HG03159 (cell line): Measurements from ENCODE around the gene ANXA4.
"Not testable (repeated sequence)": the region's sequence is repeated elsewhere in the genome, so short reads cannot be mapped to it uniquely, and the experiment has no call there.

Experiments
- ATAC-seq: cut with Tn5 transposase; IDR thresholded peaks from one replicate; pipeline ENCODE4 v1.9.1; 2021; ENCODE audit warnings: mild to moderate bottlenecking, moderate library complexity; ENCODE audit not compliant: unreplicated experiment

Gene ANXA4

DNA sequence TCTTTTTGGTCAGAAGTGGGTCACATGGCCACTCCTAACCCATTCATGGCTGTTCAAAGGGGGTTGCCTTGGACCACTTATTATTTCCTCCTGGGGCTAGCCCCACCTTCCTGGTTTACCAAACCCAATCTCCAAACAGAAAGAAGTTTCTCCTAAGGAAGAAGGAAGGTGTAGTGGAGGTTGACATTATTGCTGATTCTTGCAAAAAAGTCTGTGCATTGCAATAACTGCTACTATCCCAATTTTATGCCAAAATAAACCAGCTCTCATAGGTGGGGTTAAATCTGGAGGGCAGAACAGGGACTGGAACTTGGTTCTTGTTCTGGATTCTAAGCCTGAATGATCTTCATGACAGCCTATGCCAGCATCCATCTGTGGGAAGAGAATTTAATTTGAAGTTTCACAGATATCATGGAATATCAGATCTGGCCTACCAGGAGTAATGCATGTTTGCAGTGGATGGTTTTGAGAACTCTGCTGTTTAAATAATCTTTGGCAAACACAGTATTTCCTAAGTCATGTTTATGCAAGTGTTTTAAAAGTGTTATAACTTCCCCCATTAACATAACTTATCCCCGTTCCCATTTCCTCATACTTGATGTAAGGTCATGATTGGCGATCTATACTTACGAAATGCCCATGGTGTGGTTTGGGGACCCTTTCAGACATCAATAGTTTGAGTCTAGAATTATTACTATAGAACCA, 11.9 kb downstream of the ANXA4 start:
- ATAC-seq, result no peak

DNA sequence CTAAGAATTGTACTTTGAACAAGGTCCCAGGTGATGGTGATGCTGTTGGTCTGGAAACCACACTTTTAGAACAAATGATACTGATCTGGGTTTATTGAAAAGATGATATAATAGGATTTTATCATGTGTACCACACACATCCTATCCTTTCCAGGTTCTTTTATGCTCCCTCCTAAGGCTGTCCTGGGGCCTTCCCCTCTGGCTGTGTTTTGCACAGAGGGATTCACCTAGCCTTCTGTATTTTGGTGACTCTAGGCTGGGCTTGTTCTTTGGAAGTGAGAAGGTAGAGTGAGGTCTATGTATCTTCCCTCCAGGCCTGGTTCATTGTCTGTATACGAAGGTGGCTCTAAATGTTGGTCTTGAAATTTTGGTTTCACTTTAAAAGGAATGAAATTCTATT, 12.7 kb downstream of the ANXA4 start:
- no peak for ATAC-seq

DNA sequence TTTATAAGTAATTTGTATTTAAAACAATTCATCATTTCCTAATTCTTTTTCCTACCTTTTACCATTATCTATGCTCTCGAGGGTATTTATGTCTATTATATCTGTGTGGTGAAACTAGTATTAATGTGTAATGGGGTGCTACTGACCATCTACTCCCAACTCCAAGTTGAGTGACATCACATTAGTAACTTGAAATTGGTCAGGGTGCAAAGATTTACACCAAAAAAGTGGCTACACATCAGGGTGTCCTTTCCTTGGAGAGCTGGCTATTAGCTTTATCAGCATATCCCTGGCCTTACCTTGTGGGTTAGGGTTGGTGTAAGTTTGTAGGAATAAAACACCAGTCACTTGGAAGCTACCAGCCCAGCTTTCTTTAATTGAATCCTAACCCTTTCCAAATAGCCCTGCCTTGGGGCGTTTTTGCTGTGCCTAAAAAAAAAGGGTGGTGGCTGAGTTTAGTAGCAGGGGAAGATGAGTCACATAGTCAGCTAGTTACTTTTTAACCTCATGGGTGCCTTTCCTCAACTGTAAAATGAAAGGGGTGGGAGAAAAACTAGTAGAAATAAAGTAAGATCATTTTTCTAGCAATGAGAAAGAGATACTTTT, 14.0 kb downstream of the ANXA4 start:
- peak; percentile 57 for ATAC-seq

DNA sequence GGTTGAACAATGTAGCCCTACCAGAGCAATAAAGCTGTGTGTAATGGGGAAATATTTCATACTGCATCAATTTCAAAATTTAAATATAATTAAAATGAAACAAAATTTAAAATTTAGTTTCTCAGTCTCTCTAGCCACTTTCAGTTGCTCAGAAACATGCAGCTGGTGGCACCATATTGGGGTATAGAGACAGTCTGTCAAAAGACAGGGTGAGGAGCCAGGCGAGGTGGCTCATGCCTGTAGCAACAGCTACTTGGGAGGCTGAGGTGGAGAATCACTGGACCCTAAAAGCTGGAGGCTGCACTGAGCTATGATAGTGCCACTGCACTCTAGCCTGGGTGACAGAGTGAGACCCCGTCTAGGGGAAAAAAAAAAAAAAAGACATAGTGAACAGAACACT, 20.1 kb downstream of the ANXA4 start:
- ATAC-seq, result no peak

GRCh38 chr2:69762513-69763494, 20.9 kb downstream of the ANXA4 start:
- no peak for ATAC-seq

DNA sequence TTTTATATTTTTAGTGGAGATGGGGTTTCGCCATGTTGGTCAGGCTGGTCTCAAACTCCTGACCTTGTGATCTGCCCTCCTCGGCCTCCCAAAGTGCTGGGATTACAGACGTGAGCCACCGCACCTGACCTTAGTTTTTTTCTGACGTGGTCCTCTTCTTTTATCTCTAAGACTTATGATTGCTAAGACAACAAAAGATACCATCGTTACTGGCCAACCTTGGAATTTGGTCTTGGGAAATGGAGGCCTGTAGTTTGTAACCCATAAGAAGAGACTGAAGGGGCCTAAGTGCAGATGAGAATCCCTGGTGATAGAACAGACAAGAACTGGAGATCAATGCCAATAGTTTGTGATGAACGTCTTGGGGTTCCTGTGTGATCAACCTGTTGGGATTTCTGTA, 21.9 kb downstream of the ANXA4 start:
- ATAC-seq, result not testable (repeated sequence)

DNA sequence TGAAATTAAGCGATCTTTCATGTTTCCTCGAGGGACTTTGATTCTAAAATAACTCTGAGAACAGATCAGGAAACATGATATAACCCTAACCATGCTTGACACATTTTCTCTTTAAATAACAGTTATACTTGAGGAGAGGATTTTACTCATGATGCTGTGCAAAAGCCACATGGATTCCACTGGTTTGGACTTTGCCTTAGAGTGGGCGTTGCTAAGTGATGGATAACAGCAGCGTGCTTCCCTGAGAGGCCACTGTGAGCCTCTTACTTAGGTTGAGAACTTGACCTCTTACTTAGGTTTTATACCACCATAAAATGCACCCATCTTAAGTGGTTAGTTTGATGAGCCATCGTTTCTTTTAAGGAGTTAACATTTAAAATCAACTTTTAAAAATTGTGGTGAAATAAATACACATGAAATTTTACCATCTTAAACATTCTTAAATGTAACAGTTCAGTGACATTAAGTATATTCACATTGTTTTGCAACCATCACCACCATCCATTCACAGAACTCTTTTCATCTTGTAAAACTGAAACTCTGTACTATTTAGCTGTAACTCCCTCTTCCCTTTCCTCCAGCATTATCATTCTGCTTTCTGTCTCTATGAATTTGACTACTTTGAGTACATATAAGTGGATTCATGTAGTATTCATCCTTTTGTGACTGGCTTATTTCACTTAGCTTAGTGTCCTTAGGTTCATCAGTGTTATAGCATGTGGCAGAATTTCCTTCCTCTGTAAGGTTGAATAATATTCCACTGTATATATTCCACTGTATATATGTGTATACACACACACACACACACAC, 22.6 kb downstream of the ANXA4 start:
- no peak for ATAC-seq

- ATAC-seq, result no peak
Measured at GRCh38 chr2:69765096-69765380, 23.1 kb downstream of the ANXA4 start.

DNA sequence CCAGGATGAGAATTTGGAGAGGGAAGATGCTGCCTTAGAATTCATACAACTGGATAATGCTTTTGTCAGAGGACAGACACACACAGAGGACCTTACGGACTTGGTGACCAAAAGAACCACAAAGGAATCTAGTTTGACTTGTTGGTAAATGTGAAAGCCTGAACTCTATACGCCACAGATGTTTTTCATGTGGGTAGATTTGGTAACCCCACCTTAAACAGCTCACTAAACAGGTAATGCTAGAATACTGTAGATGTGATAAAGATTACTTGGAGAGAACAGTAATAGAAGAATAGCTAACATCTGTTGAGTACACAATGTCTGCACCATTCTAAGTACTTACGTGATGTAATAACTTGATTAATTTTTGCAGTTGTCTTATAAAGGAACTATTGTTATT, 24.1 kb downstream of the ANXA4 start:
- no peak for ATAC-seq

GRCh38 chr2:69767034-69767433, 25.1 kb downstream of the ANXA4 start:
- ATAC-seq, result no peak

DNA sequence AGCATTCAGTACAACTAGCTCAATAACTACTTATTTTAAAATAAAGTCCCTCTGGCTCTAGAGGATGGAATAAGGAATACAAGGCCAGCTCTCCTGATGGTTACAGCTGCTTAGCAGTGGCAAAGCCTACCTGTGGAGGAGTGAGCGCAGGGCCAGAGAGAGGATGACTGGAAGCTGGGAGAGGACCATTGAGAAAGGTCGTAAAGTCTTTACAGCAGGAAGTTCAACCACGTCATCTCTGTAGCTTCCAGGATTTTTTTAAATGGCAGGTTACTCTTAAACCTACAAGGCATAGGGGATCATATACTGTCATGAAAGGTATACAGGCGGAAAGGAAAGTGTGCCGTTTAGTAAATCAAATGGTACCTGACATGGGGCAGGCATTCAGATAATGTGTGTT, 26.3 kb downstream of the ANXA4 start:
- ATAC-seq, result no peak

DNA sequence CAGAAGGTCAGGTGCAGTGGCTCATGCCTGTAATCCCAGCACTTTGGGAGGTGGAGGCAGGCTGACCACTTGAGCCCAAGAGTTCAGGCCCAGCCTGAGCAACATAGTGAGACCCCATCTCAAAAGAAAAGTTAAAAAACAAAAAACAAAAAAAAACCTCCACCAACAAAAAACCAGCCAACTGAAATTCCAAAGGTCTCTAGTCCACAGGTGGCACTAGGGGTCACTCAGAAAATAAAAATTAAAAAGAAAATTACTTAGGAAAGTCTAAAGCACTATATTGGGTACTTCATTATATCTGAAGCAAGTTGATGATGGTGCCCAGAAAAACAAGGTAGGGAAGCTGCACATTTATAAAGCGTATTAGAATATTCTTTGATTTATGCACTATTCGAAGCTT, 26.9 kb downstream of the ANXA4 start:
- no peak for ATAC-seq

DNA sequence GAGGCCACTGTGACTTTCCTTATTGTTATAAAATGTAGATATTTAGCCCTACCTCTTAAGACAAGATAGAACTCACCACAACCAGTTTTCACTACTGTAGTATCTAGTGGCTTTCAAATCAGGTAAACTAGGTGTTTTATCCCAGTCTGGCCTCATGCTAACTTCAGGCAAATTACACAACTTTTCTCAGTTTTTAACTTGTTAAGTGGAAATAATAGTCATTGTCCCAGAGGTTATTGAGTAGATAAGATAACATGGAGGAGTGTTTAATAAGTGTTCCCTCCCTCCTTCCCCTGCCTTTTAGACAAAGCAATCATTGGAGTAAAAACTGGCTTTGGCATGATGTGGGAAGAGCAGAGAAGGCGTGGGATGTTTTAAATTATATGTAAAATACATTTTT, 27.3 kb downstream of the ANXA4 start:
- ATAC-seq, result no peak

- ATAC-seq, result no peak
Measured at GRCh38 chr2:69770193-69770702, 28.3 kb downstream of the ANXA4 start.

DNA sequence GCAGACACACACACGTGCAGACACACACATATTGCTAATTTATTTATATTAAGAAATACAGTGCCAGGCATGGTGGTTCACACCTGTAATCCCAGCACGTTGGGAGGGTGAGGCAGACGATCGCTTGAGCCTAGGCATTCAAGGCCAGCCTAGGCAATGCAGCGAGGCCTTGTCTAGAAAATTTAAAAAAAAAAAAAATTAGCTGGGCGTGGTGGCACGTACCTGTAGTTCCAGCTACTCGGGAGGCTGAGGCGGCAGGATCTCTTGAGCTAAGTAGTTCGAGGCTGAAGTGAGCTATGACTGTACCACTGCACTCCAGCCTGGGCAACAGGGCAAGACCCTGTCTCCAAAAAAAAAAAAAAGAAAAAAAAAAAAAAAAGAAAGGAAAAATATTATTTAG, 28.8 kb downstream of the ANXA4 start:
- no peak for ATAC-seq

- ATAC-seq, result no peak
Measured at GRCh38 chr2:69771461-69771860, 29.5 kb downstream of the ANXA4 start.

DNA sequence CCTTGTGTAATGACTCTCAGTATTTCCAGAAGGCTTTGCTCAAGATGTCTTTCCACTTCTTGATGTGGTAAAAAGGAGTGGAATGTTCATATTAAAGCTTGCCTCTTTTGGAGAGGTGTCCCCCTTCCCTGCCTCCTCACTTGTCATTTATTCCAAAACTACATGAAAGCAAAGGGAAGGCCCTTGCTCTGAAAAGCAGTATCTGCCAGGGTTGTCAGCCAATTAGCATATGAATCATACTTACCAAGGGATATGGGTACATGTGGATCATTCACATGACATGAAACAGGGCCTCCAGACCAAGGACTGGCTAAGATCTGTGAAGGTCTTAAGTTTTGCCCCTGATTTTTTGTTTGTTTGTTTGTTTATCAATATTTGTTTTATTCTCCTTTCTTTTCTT, 31.3 kb downstream of the ANXA4 start:
- ATAC-seq, result no peak

- not testable (repeated sequence) for ATAC-seq
Measured at GRCh38 chr2:69774258-69774983, 32.5 kb downstream of the ANXA4 start.

DNA sequence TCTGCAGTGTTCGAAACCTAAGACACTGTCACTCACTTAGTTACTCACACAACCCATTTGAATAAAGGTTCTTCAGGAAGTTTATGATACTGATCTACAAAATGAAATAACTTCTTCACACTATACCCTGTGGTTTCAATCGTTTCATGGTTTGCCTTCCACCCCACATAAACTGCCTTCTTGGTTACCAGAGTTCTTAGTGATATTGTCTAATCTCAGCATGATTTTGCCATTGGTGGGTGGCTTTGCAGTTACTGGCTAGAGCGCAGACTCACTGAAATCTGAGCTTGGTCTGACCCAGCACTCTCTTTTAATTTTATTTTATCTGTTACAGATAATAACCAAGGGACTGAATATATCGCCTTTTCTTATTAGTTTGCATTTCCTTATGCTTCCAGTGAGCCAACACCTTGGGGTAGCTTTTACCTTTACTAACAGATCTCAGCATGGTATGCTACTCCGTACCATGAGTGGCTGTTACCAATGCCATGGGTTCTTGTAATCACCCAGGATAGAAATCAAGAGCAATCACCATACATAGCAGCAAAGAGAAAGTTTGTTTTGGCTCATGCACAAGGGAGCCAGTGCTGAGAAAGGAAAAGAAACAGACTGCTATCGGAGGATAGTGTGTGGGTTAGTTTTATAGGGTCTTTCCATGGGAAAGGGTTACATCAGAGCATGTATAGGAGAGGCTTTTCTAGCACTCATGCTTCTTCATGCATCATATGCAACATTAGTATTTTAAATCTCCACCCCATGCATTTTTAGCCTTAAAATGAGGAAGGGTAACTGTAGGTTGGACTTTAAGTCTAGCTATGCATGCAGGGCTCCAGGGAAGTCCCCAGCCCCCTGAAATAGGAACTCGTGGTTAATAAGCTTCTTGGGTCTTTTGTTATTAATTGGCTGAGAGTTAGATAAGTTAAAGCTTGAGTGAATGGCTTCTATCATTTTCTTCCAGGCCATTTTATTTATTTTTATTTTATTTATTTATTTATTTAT, 33.3 kb downstream of the ANXA4 start:
- no peak for ATAC-seq
